Superior temporal gyrus (tissue), 1 donor: ENCODE data around the gene DSCAML1.

ENCODE experiments used
- DNase-seq: peaks from one replicate; pipeline ENCODE4 v3.0.0-alpha.2; 2016; ENCODE audit errors: extremely low spot score

Gene DSCAML1

DNA sequence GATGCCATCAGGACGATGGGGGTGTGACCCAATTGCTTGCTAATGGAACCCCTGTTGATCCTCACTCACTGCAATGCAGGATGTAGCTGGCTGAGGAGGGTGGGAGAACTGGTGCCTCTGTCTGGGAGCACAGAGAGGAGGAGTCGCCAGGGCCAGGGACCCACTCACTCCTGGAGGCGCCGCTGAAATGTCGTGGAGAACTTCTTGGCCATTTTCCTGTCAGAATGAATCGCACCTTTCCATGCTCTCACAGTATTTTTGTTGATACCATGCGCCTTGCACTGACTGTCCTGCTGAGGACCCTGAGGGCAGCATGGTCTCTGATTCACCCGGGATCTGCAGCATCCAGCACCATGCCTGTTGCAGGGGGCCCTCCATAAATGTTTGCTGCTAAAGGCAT, 211.4 kb downstream of the DSCAML1 start:
- no peak for DNase-seq

DNA sequence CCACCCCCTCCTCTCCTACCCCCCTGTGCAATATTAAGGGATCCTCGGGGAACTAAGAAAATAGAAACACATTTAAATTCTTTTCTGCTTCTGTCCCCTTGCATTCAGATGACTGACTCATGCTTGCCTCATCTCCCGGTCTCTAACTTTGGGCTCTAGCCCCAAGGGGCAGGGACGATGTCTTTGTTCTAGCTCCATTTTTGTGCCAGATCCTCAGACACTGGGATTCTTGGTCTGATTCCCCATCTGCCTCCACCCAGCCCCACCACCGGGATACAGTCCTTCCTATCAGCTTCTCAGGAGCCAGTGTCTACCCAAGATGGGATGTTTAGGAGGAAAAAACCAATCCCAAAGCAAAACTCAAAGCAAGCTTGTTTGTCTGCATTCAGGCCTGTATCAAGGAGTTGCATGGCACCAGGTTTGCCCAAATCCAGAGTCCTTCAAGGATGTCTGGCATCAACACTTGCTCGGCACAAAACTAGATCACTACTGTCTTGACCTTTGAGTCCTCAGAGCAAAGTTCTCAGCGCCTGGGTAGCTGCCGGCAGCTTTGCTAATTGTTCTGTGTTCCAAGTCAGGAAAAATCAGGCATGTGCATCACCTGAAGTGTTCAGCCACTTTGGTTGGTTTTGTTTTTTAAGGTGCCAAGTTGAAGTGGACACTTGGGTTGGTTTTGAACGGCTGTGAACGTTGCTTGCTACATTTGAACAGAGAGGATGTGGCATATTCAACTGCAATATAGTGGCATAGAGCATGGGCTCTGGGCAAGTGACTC, 212.8 kb downstream of the DSCAML1 start:
- DNase-seq, result no peak

DNA sequence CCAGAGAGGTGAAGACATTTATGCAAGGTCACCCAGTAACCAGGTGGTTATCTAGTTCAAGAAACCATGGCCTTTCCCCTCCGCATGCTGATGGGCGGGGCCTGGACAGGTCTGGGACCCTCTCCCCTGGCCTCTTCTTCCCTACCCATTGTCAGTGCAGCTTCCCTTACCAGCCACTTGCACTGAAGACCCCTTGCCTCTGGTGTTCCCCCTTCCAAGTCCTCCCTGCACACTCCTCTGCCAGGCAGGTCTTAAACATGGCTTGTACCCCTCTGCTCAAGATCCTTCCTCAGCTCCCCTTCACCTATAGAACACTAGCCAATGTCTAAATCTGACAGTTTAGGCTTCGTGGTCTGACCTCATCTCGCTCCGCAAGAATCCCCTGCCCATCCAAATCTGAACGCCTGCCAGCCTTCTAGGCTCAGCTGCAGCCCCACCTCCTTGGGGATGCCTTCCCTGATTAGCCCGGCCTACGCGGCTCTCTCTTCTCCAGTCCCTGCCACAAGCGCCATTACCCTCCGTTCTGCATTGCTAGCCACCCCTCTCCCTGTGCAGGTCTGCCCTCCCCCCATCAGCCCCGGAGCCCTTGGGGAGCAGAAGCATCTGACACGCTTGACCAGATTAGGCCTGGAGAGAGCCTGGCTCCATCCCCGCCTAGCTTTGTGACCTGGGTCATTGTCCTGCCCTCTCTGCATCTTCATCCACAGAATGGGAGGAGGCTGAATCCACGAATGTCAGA, 213.8 kb downstream of the DSCAML1 start:
- peak; percentile 64 for DNase-seq

DNA sequence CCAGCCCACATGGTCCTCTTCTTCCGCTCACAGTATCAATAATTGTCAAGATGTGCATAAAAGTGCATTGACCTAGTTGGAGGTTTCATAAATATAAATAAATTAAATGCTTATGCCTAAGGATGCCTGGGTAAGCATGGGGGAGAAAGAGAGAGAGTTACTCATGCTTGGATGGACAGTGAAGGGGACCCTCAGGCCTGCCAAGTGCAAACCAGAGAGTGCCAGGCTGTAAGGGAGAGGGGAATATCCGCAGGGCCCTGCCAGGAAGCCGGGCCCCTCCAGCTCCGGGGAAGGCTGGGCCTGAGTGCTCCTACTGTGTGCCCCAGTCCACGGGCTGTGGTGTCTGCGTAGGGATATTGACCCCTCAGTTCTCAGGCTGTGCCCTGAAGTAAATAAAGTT, 214.6 kb downstream of the DSCAML1 start:
- DNase-seq, result no peak

DNA sequence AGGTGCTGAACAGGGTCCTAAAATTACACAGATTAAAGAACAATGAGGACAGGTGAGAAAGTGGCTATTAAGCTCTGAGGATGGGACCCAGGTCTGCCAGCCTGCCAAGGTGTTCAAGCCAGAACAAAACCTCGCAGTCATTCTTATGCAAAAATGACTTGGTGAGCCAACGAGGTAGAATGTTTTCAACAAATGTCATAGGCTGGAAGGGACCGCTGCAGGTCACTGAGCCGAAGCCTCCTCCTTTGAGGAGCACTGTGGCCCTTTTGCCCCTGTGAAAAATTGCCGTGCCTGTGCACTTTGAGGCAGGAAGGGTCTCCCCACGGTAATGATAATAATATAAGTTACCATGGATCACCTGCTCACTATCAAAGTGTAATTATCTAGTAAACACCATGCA, 216.2 kb downstream of the DSCAML1 start:
- no peak for DNase-seq

DNA sequence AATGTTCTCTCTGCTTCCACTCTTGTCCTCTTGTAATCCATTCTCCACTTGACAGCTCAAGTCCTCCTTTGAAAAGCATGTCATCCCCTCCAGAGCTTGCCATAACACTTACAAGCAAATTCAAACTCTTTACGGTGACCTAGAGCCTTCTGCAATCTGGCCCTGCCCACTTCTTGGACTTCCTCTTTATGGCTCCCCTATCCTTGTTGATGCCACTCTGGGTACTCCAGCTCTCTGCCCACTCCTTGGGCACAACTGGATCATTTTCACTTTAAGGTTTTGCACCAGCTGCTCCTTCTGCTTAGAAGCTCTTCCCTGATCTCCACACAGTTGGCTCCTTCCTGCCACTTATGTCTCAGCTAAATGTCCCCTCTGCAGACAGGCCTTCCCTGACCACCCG, 217.9 kb downstream of the DSCAML1 start:
- no peak for DNase-seq

DNA sequence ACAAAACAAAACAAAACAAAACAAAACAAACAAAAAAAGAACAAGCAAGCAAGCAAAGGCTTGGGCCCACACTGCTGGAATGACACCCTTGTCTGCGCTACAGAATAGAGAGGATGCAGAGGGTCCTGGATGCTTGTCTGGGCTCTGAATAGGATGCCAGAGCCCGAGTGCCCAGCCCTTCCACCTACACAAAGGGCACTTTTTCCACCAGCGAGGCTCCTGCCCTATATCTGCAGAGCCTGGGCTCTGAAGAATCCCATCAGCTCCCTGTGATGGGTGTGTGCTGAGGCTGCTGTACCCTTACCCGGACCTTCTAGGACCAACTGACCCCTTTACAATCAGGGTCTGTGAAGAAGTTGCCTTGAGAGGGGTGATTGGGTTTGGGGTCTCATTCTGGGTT, 221.2 kb downstream of the DSCAML1 start:
- no peak for DNase-seq

DNA sequence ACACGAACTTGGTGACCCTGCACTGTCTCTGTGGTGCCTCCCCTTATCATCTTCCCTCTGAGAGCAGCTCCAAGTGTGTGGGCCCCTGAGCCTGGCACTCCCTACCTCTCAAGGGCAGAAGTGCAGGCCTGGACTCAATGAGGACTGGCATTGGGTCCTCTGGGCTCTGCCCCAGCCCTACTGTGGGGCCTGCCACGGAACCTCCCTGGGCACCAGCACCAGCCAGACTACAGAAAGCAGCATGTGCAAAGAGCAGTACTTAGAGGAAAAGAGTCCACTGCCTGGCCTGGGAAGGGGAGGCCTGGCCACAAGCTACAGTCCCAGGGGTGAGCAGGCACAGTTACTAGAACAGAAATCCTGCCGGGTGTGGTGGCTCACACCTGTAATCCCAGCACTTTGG, 222.5 kb downstream of the DSCAML1 start:
- no peak for DNase-seq

DNA sequence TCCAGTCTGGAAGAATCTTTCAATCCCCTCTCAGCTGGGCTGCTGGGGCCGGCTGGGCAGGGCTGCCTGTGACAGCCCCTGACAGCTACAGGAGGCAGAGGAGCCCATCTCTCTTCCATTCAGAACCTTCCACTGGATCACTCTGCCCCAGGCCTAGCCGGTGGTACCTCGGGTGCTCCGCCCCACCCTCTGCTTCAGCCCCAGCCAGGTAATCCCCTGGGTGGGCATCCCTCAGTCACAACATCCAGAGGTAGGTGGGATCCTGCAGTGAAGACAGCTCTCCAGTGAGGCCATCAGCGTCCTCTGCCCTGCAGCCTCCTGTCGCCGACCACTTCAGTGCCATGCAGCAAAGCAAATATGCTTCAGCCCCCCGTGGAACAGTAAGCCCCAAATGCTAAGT, 223.7 kb downstream of the DSCAML1 start:
- DNase-seq, result no peak

DNA sequence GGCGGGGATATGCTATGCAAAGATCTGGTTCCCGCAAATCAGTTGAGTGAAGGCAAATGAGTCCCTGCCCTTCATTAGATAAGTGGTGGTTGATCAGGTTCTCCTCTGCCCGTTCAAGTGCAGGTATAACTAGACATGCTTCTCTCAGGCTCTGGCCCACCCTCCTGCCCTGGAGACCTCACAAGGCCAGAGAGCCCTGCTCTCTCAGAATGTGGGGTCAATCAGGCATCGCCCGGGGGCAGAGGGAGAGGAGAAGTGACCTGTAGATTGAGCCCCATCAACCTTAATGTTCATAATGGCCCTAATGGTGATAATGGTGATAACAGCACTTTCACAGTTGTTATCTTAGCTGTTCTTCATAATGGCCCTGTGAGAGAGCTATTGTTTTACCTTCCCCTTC, 224.3 kb downstream of the DSCAML1 start:
- DNase-seq, result no peak

DNA sequence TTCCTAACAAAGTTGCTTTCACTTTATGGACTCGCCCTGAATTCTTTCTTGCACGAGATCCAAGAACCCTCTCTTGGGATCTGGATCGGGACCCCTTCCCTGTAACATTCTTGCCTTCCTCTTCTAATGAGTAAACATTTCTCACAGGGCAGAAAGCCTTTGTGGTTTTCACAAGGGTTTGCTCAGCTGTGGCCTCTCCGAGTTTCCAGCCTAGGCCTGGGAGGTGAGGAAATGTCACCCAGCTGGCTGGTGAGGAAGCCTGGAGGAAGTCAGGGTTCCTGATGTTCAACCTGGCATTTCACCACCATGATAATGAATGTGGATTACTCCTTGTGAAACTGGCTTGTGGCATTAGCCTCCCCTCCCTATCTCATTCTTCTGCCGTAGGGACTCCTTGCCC, 224.9 kb downstream of the DSCAML1 start:
- DNase-seq, result no peak

DNA sequence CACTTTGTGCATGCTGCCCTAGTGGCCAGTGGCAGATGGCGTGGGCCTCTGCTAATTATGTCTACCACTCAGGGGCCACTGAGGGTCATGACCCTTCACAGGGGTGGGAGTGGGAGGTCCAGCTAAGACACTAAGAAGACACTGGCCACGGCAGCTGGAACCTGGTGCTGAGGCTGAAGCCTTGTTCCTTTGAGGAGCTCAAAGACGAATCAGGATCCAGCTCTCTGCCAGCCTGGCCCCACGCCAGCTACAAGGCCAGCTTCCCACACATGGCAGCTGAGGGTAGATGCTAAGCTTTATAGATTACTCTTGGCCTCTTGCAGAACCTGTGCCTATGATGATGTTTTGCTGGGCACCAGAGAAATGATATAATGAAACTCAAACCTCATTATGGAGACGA, 226.3 kb downstream of the DSCAML1 start:
- DNase-seq, result peak; percentile 59

DNA sequence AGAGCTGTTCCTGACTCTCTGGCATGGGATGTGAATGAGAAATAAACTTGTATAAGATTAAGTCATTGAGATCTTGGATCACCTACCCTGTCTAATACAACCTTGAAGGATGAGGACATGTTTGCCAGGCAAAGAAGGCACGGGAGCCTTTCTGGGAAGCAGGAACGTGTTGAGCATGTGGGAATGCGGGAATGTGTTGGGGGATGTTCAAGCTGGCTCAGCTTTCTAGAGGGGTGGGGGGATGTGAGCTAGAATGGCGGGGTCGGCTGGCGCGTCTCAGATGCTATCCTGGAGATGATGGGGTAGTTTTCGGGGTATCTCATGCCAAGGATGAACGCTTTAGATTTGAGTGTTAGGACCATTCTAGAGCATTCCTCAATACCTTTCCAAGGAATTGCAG, 227.1 kb downstream of the DSCAML1 start:
- DNase-seq, result no peak

DNA sequence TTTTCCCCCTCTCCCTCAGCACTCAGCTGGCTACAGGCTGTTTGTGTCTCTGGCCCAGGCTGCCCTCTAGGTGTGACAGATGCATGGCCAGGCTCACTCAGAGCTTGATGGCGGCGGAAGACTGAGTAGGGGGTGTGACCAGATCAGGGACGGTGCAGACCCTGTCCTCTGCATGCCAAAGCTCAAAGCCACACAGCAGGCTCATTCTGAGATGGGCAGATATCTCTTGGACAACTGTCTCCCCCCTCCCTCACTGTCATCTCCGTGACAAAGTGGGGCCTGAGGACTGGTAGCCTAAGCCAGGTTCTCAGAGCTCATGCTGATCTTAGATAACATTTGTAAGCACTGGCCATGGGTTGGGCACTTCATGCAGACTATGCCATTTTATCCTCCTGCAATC, 231.3 kb downstream of the DSCAML1 start:
- DNase-seq, result no peak

DNA sequence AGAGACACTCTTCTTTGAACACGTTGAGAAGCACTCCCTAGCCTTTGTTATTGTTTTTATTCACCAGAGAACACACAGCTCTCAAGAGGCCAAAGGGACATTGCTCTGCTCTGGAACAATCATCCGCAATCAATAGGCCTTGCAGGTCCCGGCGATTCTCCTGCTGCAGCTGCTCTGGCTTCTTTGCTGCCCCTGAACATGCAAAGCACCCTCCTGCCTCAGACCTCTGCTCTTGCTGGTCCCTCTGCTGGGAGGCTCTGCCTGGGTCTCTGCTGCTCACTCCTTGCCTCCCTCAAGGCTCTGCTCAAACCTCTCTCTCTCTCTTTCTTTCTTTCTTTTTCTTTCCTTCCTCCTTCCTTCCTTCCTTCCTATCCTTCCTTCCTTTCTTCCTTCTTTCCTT, 232.7 kb downstream of the DSCAML1 start:
- no peak for DNase-seq

DNA sequence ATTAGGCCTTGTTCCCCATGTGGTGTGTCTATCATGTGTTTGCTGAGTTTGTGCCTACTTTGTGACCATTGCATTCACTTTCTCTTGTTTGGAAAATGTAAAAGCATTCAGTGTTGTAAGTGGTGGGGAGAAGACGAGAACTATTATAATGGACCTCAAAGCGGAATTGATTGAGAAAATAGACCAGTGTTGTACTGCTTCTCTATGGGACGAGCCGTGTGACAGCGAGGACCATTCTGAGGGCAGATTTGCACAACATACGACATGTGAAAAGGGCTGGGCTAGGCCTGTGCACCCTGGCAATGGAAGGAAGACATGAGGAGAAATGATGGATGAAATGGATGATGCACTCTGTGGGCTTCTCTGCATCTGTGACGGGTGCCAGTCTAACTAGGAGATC, 233.5 kb downstream of the DSCAML1 start:
- DNase-seq, result peak; percentile 63

DNA sequence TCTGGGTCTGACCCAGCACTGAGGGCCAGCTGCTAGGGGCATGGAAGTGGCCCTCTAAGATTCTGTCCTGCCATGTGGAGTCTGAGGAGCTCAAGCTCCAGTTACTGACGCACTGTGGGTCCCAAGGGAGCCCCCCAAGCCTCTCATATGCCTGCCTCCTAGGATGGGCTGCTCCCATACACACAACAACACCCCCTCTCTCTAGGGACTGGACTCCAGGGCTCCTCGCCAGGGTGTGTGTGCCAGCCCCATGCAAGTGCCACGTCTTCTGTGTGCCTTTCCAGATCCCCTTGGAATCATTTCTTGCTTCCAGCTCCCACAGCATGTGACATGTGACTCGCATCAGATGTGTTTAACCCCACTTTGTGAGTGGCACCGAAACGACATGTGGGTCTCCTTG, 234.9 kb downstream of the DSCAML1 start:
- no peak for DNase-seq

DNA sequence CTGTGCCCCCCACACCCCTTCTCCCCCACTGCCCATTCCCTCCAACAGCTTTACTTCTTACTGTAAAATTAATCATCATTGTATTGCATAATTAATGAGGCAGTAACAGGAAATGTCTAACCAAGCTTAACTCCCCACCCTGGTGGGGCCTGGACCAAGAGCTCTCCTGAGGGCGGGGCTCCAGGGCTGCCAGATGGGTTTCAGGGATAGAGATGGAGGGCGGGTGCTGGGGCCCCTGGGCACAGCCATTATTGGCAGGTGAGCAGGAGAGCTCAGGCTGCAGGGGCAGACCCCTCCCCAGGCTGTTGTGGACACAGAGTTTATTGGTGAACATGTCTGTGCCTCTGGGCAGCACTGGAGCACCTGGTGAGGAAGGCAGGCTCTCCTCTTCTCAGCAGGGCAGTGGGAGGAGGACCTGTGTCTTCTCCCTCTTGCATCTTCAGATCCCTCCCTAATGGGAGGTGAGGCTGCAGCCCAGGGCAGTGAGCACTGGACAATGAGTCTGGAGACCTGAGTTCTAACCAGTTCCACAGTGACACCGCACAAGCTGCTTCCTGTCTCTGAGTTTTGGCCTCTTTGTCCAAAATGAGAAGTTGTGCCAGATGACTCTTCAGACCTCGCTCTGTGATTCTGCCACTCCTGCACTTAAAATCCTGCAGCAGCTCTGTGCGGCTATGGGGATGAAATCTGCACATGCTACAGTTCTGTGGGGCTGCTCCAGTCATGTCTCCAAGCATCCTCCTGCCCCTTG, 236.1 kb downstream of the DSCAML1 start:
- DNase-seq, result no peak

DNA sequence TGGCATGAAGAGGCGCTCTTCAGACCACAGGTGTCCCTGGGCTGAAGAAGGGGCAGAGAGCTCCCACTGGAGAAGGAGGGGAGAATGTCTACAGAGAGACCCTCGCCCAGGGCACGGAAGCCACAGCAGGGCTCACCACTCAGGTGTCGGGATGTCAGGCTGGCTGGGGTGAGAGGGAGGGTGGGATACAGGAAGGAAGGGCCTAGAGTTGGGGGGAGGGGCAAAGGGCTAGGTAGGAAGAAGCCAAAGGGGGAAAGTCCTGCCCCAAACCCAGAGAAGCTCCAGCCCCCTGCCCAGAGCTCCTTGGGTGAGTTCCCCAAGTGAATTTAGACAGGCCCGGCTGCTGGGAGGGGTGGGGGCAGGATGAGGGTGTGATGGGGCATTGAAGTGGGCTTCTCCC, 237.3 kb downstream of the DSCAML1 start:
- no peak for DNase-seq

DNA sequence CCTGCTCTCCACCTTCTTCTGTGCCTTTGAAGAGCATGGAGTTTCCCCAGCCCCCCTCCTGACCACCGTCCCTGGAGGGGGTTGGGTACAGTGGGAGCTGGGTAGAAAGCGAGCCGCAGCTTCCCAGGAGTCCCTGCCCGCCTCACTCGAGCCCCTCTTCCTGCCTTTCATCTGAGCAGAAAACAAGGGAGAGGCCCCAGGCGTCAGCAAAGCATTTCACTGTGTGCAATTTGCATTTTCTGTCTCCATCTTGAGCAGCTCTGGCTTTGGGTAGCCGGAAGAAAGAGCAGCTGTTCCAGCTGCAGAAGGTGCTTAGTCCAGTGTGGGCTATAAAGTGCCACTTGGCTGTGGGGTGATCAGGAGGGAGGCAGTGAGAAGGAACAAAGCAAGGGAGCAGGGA, 239.7 kb downstream of the DSCAML1 start:
- DNase-seq, result no peak

DNA sequence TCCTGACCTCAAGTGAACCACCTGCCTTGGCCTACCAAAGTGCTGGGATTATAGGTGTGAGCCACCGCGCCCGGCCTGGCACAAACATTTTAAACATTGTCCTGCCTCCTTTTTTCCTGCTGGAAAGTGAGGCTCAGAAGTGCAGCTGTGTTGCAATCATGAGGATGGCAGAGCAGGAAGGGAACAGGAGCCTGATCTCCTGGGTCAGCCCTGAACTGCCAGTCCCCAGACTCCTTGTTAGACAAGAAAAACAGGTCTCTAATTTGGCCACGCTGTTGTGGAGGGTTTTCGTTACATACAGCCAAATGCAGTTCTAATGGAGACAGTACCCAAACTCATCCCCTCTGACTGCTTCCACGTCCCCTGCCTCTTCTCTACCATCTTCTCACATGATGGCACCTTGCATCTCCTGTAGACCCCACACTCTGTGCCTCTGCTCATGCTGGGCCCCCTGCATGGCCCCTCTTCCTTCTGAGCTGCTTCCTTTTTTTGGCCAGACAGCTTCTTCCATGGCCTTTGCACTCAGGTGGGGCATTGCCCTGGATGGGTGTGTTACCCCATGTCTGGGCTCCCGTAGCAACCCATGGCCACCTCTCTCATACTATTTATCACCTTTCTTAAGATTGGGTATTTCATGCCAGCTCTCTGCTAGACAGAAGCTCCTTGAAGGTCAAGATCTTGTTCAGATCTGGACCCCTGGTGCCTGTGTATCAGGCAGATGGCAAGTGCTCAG, 242.2 kb downstream of the DSCAML1 start:
- no peak for DNase-seq

DNA sequence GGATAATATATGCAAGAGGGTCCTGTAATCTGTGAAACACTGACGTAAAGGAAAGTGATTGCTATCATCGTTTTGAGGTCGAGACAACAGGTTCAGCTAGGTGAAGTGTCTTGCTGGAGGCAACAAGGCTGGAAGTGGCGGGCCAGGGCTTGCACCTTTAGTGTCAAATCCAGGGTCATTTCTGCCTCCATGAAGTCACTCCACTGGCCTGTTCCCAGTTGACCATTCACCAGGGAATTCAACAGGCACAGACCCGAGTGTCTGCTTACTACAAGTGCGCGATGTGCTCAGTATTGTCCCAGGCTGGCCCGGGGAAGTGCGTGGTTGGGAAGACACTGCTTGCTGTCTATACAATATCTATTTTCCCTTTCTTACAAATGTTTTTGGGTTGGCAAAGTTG, 244.4 kb downstream of the DSCAML1 start:
- DNase-seq, result no peak
